Panc1 (cell line): ENCODE results near the gene ZBTB7C.

Source experiments
- CTCF ChIP-seq: fragments of 450-650 bp; IDR thresholded peaks from 2 replicates; pipeline ENCODE4 v1.5.1; 2017; ENCODE audit warnings: mild to moderate bottlenecking
- REST ChIP-seq, 2 experiments: IDR thresholded peaks; 2 replicates each; pipeline ENCODE4 v1.6.1; 2011 to 2012; ENCODE audit warnings: low read depth in 2 of 2, control low read depth in 1 of 2, low read length in 1 of 2, mild to moderate bottlenecking in 1 of 2, moderate library complexity in 1 of 2; ENCODE audit not compliant: insufficient read depth in 1 of 2

DNA sequence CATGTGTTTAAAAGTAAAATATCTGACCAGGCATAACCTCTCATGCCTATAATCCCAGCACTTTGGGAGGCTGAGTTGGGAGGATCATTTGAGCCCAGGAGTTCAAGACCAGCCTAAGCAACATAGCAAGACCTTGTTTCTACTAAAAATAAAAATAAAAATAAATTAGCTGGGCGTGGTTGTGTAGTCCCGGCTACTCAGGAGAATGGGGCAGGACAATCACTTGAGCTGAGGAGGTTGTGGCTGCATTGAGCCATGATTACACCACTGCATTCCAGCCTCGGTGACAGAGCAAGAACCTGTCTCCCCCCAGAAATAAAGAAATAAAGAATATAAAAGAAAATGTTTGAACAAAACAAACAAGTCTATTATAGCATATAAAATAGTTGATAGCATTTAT is 158.3 kb downstream of the ZBTB7C start:
- TF ChIP-seq CTCF (no peak), REST (IDR thresholded peaks at IDR 0.05; ENCODE audit: insufficient read depth in 1 of 2, low read depth in 2 of 2, low read length in 1 of 2) (no peak)
